Activated CD8-positive, alpha-beta memory T cell treated with anti-CD3 and anti-CD28 coated beads, Interleukin-2, amount 50 U/mL, for 4 hours (primary cell): ENCODE results near the gene PLEKHA5.
"Not testable (repeated sequence)": the region's sequence is repeated elsewhere in the genome, so short reads cannot be mapped to it uniquely, and the experiment has no call there.

Experiments used
- DNase-seq: peaks from one replicate; pipeline ENCODE4 v3.0.0-alpha.2; 2020

PLEKHA5 gene

GRCh38 chr12:19285793-19286448 lies 156.4 kb downstream of the PLEKHA5 start:
- DNase-seq, result no peak

GRCh38 chr12:19287302-19287701 lies 157.8 kb downstream of the PLEKHA5 start:
- no peak for DNase-seq

- no peak for DNase-seq
Measured at GRCh38 chr12:19288161-19288560, 158.6 kb downstream of the PLEKHA5 start.

GRCh38 chr12:19288603-19289244 lies 159.2 kb downstream of the PLEKHA5 start:
- DNase-seq, result no peak

- DNase-seq, result no peak
Measured at GRCh38 chr12:19298836-19299605, 169.5 kb downstream of the PLEKHA5 start.

- no peak for DNase-seq
Measured at GRCh38 chr12:19299765-19300164, 170.2 kb downstream of the PLEKHA5 start.

GRCh38 chr12:19301223-19301622 lies 171.7 kb downstream of the PLEKHA5 start:
- no peak for DNase-seq

GRCh38 chr12:19301688-19302087 lies 172.2 kb downstream of the PLEKHA5 start:
- no peak for DNase-seq

GRCh38 chr12:19302100-19302640 lies 172.6 kb downstream of the PLEKHA5 start:
- no peak for DNase-seq

GRCh38 chr12:19303496-19303895 lies 174.0 kb downstream of the PLEKHA5 start:
- no peak for DNase-seq

GRCh38 chr12:19304149-19304750 lies 174.7 kb downstream of the PLEKHA5 start:
- DNase-seq, result no peak

- DNase-seq, result not testable (repeated sequence)
Measured at GRCh38 chr12:19305621-19306020, 176.1 kb downstream of the PLEKHA5 start.

GRCh38 chr12:19306366-19306765 lies 176.8 kb downstream of the PLEKHA5 start:
- no peak for DNase-seq

GRCh38 chr12:19307451-19307850 lies 177.9 kb downstream of the PLEKHA5 start:
- DNase-seq, result no peak

GRCh38 chr12:19311165-19311564 lies 181.6 kb downstream of the PLEKHA5 start:
- DNase-seq, result no peak

GRCh38 chr12:19312637-19313036 lies 183.1 kb downstream of the PLEKHA5 start:
- DNase-seq, result no peak

- DNase-seq, result no peak
Measured at GRCh38 chr12:19316425-19316824, 186.9 kb downstream of the PLEKHA5 start.

GRCh38 chr12:19322376-19322775 lies 192.8 kb downstream of the PLEKHA5 start:
- DNase-seq, result no peak

- no peak for DNase-seq
Measured at GRCh38 chr12:19323805-19324204, 194.3 kb downstream of the PLEKHA5 start.

GRCh38 chr12:19326102-19326501 lies 196.6 kb downstream of the PLEKHA5 start:
- no peak for DNase-seq

- DNase-seq, result no peak
Measured at GRCh38 chr12:19332196-19332595, 202.7 kb downstream of the PLEKHA5 start.

- no peak for DNase-seq
Measured at GRCh38 chr12:19338405-19338804, 208.9 kb downstream of the PLEKHA5 start.

- not testable (repeated sequence) for DNase-seq
Measured at GRCh38 chr12:19350850-19351249, 221.3 kb downstream of the PLEKHA5 start.
